Transverse colon (tissue), 4 donors: ENCODE measurements around the gene GALNT12. TPM values are rescaled to one million over a fixed set of nuclear protein-coding genes. Genes with fewer than 3 reads are reported as not detected.

Experiments
- DNase-seq: peaks from one replicate; pipeline ENCODE4 v3.0.0-alpha.2; 2019
- H3K27ac ChIP-seq, 4 donors: fragments of 200-600 bp; sonication (generic); 2 replicates each; pipeline ENCODE4 v1.5.1; 2016 to 2018; ENCODE audit warnings: inconsistent platforms in 4 of 4
- H3K27me3 ChIP-seq: fragments of 200-600 bp; sonication (generic); 2 replicates; pipeline ENCODE4 v1.5.1; 2017; ENCODE audit warnings: inconsistent platforms
- H3K36me3 ChIP-seq, 4 donors: fragments of 200-600 bp; sonication (generic); 2 replicates each; pipeline ENCODE4 v1.5.1; 2017 to 2019; ENCODE audit warnings: inconsistent platforms in 4 of 4
- H3K4me1 ChIP-seq, 4 donors: fragments of 200-600 bp; sonication (generic); 2 replicates each; pipeline ENCODE4 v1.5.1; 2017 to 2020; ENCODE audit warnings: inconsistent platforms in 4 of 4
- H3K4me3 ChIP-seq, 4 donors: fragments of 200-600 bp; sonication (generic); 1 replicate in 1 of 4; 2 replicates in 3 of 4; pipeline versions ENCODE4 v1.5.1 to v1.6.1; 2017 to 2019; ENCODE audit warnings: inconsistent platforms in 4 of 4
- H3K9me3 ChIP-seq, 2 donors: fragments of 200-600 bp; sonication (generic); 2 replicates each; pipeline ENCODE4 v1.5.1; 2017 to 2019; ENCODE audit warnings: inconsistent platforms in 2 of 2
- CTCF ChIP-seq, 5 experiments: fragments of 200-600 bp in 3 of 5; fragments of 450-650 bp in 2 of 5; sonication (generic) in 3 of 5; IDR thresholded peaks; 1 replicate in 2 of 5; 2 replicates in 3 of 5; pipeline ENCODE4 v1.5.1; 2016 to 2017; ENCODE audit warnings: antibody characterized with exemption in 5 of 5, inconsistent platforms in 3 of 5, mild to moderate bottlenecking in 2 of 5, moderate library complexity in 1 of 5
- EP300 ChIP-seq: sonication (generic); formaldehyde crosslinking; IDR thresholded peaks from one replicate; pipeline ENCODE4 v1.6.1; 2017; ENCODE audit warnings: antibody characterized with exemption, low read depth
- POLR2A ChIP-seq: fragments of 450-650 bp; IDR thresholded peaks from one replicate; pipeline ENCODE4 v1.6.1; 2016; ENCODE audit warnings: antibody characterized with exemption, mild to moderate bottlenecking, moderate library complexity
- POLR2AphosphoS5 ChIP-seq, 3 donors: sonication (generic); formaldehyde crosslinking; IDR thresholded peaks; one replicate each; pipeline ENCODE4 v1.6.1; 2016; ENCODE audit warnings: antibody characterized with exemption in 3 of 3
- WGBS, 2 donors: methylation state at CpG; one replicate each; pipeline ENCODE4 v1.1.5; 2018; ENCODE audit warnings: low coverage in 1 of 2; 5-methylcytosine and 5-hydroxymethylcytosine counted together
- in situ Hi-C, 4 donors: fragments of 200-750 bp; cut with MboI; loops; one replicate each; pipeline versions ENCODE4 v1.15.0 to v1.15.1; 2017; ENCODE audit warnings: low sequenced_read_pairs in 3 of 4, low pct_ligation_motif_present in 1 of 4, low pct_unique_long_range_greater_than_20kb in 1 of 4
- intact Hi-C: fragments of 100-400 bp; cut with DNase I; formaldehyde crosslinking; loops from one replicate; pipeline ENCODE4 v1.15.1; 2023; ENCODE audit warnings: low total_unique reads
- total RNA-seq, 4 donors: library from RNA; depleted of rRNA; stranded (reverse); fragments of >200 nt; gene quantifications; one replicate each; pipeline ENCODE4 v1.1.0, GENCODE V29; 2016

Gene GALNT12
- total RNA-seq, 4 donors from 2014 or later = 79.7 to 174 (median 120) TPM

- H3K27ac ChIP-seq = no peak overlapping the region
- 48 to 53% methylated on average over 2 to 7 of the region's 7 CpGs for WGBS, 2 donors
- no peaks in the 10 kb centered on the region for H3K9me3 ChIP-seq
- H3K4me1 ChIP-seq = no peaks in the 10 kb centered on the region
- no peaks in the 10 kb centered on the region for H3K27me3 ChIP-seq
- DNase-seq = no peak
- no peak overlapping the region for H3K4me3 ChIP-seq
- in situ Hi-C loops (no loop called here), intact Hi-C loops (no loop called here)
- no peaks in the 10 kb centered on the region for H3K36me3 ChIP-seq
- TF ChIP-seq POLR2AphosphoS5 (IDR thresholded peaks at IDR 0.05) (no peak), POLR2A (no peak), CTCF (IDR thresholded peaks at IDR 0.05) (no peak), EP300 (no peak)
Measured at GRCh38 chr9:98890256-98890655, 82.8 kb downstream of the GALNT12 start.

- Histone ChIP-seq H3K4me3 (no peak overlapping the region), H3K36me3 (no peaks in the 10 kb centered on the region), H3K27me3 (no peaks in the 10 kb centered on the region), H3K27ac (no peak overlapping the region), H3K9me3 (peaks cover 0 to 9% of the 10 kb centered on the region in 2 donors), H3K4me1 (no peaks in the 10 kb centered on the region)
- WGBS, 2 donors = 38 to 58% methylated on average over 1 of the region's 1 CpG
- TF ChIP-seq EP300 = no peak
- no peak for TF ChIP-seq POLR2AphosphoS5 (IDR thresholded peaks at IDR 0.05)
- TF ChIP-seq POLR2A = no peak
- no peak for TF ChIP-seq CTCF (IDR thresholded peaks at IDR 0.05)
- intact Hi-C loops (no loop called here), in situ Hi-C loops (no loop called here)
- DNase-seq = no peak
Measured at GRCh38 chr9:98892288-98892687, 84.8 kb downstream of the GALNT12 start.

- no peaks in the 10 kb centered on the region for H3K27me3 ChIP-seq
- 81 to 87% methylated on average over 3 to 4 of the region's 4 CpGs for WGBS, 2 donors
- TF ChIP-seq POLR2AphosphoS5 (IDR thresholded peaks at IDR 0.05) = no peak
- no peak for TF ChIP-seq POLR2A
- TF ChIP-seq CTCF (IDR thresholded peaks at IDR 0.05) = no peak
- TF ChIP-seq EP300 = no peak
Measured at GRCh38 chr9:98892690-98893089, 85.2 kb downstream of the GALNT12 start.

GRCh38 chr9:98894171-98894570 is 86.7 kb downstream of the GALNT12 start:
- no peak for DNase-seq
- 63% methylated on average over 3 of the region's 3 CpGs; no CpG with 5 or more reads in 1 of the 2 donors for WGBS, 2 donors

More at GRCh38 chr9:98892690-98893089, 85.2 kb downstream of the GALNT12 start:
- DNase-seq = no peak
- intact Hi-C loops (no loop called here), in situ Hi-C loops (no loop called here)
- Histone ChIP-seq H3K36me3 (no peaks in the 10 kb centered on the region), H3K4me3 (no peak overlapping the region), H3K27ac (no peak overlapping the region), H3K9me3 (peaks cover 0 to 9% of the 10 kb centered on the region in 2 donors), H3K4me1 (no peaks in the 10 kb centered on the region)

More at GRCh38 chr9:98894171-98894570, 86.7 kb downstream of the GALNT12 start:
- in situ Hi-C loops (no loop called here), intact Hi-C loops (no loop called here)
- H3K4me1 ChIP-seq = no peaks in the 10 kb centered on the region
- no peak overlapping the region for H3K4me3 ChIP-seq
- no peaks in the 10 kb centered on the region for H3K36me3 ChIP-seq
- TF ChIP-seq EP300 (no peak), POLR2A (no peak), POLR2AphosphoS5 (IDR thresholded peaks at IDR 0.05) (no peak), CTCF (IDR thresholded peaks at IDR 0.05) (no peak)
- peaks cover 0 to 9% of the 10 kb centered on the region in 2 donors for H3K9me3 ChIP-seq
- no peaks in the 10 kb centered on the region for H3K27me3 ChIP-seq
- no peak overlapping the region for H3K27ac ChIP-seq
